HG02852 (cell line): ENCODE data around the gene IPCEF1.
"Not testable (repeated sequence)": the region's sequence is repeated elsewhere in the genome, so short reads cannot be mapped to it uniquely, and the experiment has no call there.

Experiments
- ATAC-seq: cut with Tn5 transposase; IDR thresholded peaks from one replicate; pipeline ENCODE4 v1.9.1; 2021; ENCODE audit warnings: mild to moderate bottlenecking, moderate library complexity; ENCODE audit not compliant: unreplicated experiment

The IPCEF1 gene

GRCh38 chr6:154228521-154228905 is 128.1 kb downstream of the IPCEF1 start:
- no peak for ATAC-seq

GRCh38 chr6:154227862-154228520 is 128.6 kb downstream of the IPCEF1 start:
- ATAC-seq, result no peak

- ATAC-seq, result no peak
Observed at GRCh38 chr6:154226461-154226860, 130.1 kb downstream of the IPCEF1 start.

- ATAC-seq, result no peak
Observed at GRCh38 chr6:154223296-154223695, 133.3 kb downstream of the IPCEF1 start.

GRCh38 chr6:154222716-154223115 is 133.9 kb downstream of the IPCEF1 start:
- no peak for ATAC-seq

- ATAC-seq, result no peak
Observed at GRCh38 chr6:154219250-154219649, 137.4 kb downstream of the IPCEF1 start.

GRCh38 chr6:154218787-154219186 is 137.8 kb downstream of the IPCEF1 start:
- no peak for ATAC-seq

- no peak for ATAC-seq
Observed at GRCh38 chr6:154218301-154218700, 138.3 kb downstream of the IPCEF1 start.

GRCh38 chr6:154213782-154214181 is 142.8 kb downstream of the IPCEF1 start:
- ATAC-seq, result no peak

- ATAC-seq, result no peak
Observed at GRCh38 chr6:154210678-154211077, 145.9 kb downstream of the IPCEF1 start.

GRCh38 chr6:154209555-154209954 is 147.0 kb downstream of the IPCEF1 start:
- no peak for ATAC-seq

GRCh38 chr6:154206996-154207395 is 149.6 kb downstream of the IPCEF1 start:
- ATAC-seq, result no peak

GRCh38 chr6:154206141-154206540 is 150.5 kb downstream of the IPCEF1 start:
- ATAC-seq, result no peak

- ATAC-seq, result no peak
Observed at GRCh38 chr6:154202958-154203357, 153.6 kb downstream of the IPCEF1 start.

- ATAC-seq, result no peak
Observed at GRCh38 chr6:154202339-154202738, 154.3 kb downstream of the IPCEF1 start.

GRCh38 chr6:154201688-154202087 is 154.9 kb downstream of the IPCEF1 start:
- not testable (repeated sequence) for ATAC-seq

- no peak for ATAC-seq
Observed at GRCh38 chr6:154197196-154197860, 159.3 kb downstream of the IPCEF1 start.

GRCh38 chr6:154196333-154196885 is 160.2 kb downstream of the IPCEF1 start:
- ATAC-seq, result no peak

GRCh38 chr6:154187714-154188113 is 168.9 kb downstream of the IPCEF1 start:
- ATAC-seq, result no peak

- ATAC-seq, result no peak
Observed at GRCh38 chr6:154187203-154187602, 169.4 kb downstream of the IPCEF1 start.

- ATAC-seq, result no peak
Observed at GRCh38 chr6:154179434-154179833, 177.2 kb downstream of the IPCEF1 start.

GRCh38 chr6:154172393-154172792 is 184.2 kb downstream of the IPCEF1 start:
- not testable (repeated sequence) for ATAC-seq
